Activated CD4-positive, CD25-positive, alpha-beta regulatory T cell treated with anti-CD3 and anti-CD28 coated beads, Interleukin-2, amount 50 U/mL, for 16 hours (primary cell): ENCODE measurements around the gene NR5A1.

Experiments used
- DNase-seq: peaks from one replicate; pipeline ENCODE4 v3.0.0-alpha.2; 2020; ENCODE audit warnings: low read depth, low spot score

NR5A1 gene

GRCh38 chr9:124506931-124507879 lies at the start of gene NR5A1:
Gene NR5A1, minus strand, starts transcription at chr9:124507399. Its CDS starts 4,004 bp downstream, at chr9:124503395.
- no peak for DNase-seq

- DNase-seq: no peak
Measured at GRCh38 chr9:124555043-124555442, 47.8 kb upstream of the NR5A1 start.

- DNase-seq: no peak
Measured at GRCh38 chr9:124553738-124554137, 46.5 kb upstream of the NR5A1 start.

- no peak for DNase-seq
Measured at GRCh38 chr9:124552273-124552605, 45.0 kb upstream of the NR5A1 start.

GRCh38 chr9:124551472-124552272 lies 44.5 kb upstream of the NR5A1 start:
- DNase-seq: no peak

- no peak for DNase-seq
Measured at GRCh38 chr9:124550072-124550471, 42.9 kb upstream of the NR5A1 start.

- no peak for DNase-seq
Measured at GRCh38 chr9:124549016-124549415, 41.8 kb upstream of the NR5A1 start.

- no peak for DNase-seq
Measured at GRCh38 chr9:124544535-124544934, 37.3 kb upstream of the NR5A1 start.

- DNase-seq: no peak
Measured at GRCh38 chr9:124541824-124542223, 34.6 kb upstream of the NR5A1 start.

- DNase-seq: no peak
Measured at GRCh38 chr9:124537926-124538325, 30.7 kb upstream of the NR5A1 start.

GRCh38 chr9:124535846-124536245 lies 28.6 kb upstream of the NR5A1 start:
- no peak for DNase-seq

- DNase-seq: no peak
Measured at GRCh38 chr9:124532897-124533296, 25.7 kb upstream of the NR5A1 start.

GRCh38 chr9:124531115-124531514 lies 23.9 kb upstream of the NR5A1 start:
- no peak for DNase-seq

GRCh38 chr9:124530246-124530645 lies 23.0 kb upstream of the NR5A1 start:
- DNase-seq: no peak

- DNase-seq: no peak
Measured at GRCh38 chr9:124527781-124528180, 20.6 kb upstream of the NR5A1 start.

GRCh38 chr9:124526174-124526573 lies 19.0 kb upstream of the NR5A1 start:
- no peak for DNase-seq

GRCh38 chr9:124522121-124523098 lies 15.2 kb upstream of the NR5A1 start:
- no peak for DNase-seq

GRCh38 chr9:124521142-124521541 lies 13.9 kb upstream of the NR5A1 start:
- DNase-seq: no peak

GRCh38 chr9:124520206-124520596 lies 13.0 kb upstream of the NR5A1 start:
- DNase-seq: no peak

GRCh38 chr9:124518116-124518515 lies 10.9 kb upstream of the NR5A1 start:
- DNase-seq: no peak

- no peak for DNase-seq
Measured at GRCh38 chr9:124517600-124517999, 10.4 kb upstream of the NR5A1 start.

GRCh38 chr9:124514874-124515273 lies 7.7 kb upstream of the NR5A1 start:
- no peak for DNase-seq
